ENCODE results near the gene RPL12. TPM values are rescaled to one million over a fixed set of nuclear protein-coding genes. Genes with fewer than 3 reads are reported as not detected.

Gene RPL12
- total and polyA plus RNA-seq, 2 of the 13 experiments (the other 11 are each of a cell fraction or from before 2014, with no cell fraction given): 1,551 to 2,590 TPM

- TF ChIP-seq HINFP (CRISPR knock-in tag; IDR thresholded peaks at IDR 0.05; ENCODE audit: low read depth) (0 out of 2 replicates have a peak, but pooled peaks have one; percentile 55), ZFYVE20 (CRISPR knock-in tag; IDR thresholded peaks at IDR 0.05; ENCODE audit: borderline replicate concordance, low read depth) (no peak), ZNF160 (CRISPR knock-in tag; IDR thresholded peaks at IDR 0.05) (peak; percentile 91), ATAD3A (CRISPR knock-in tag; IDR thresholded peaks at IDR 0.05) (no peak), NPAS2 (CRISPR knock-in tag; IDR thresholded peaks at IDR 0.05; ENCODE audit: borderline replicate concordance) (no peak), ZSCAN31 (CRISPR knock-in tag; IDR thresholded peaks at IDR 0.05; ENCODE audit: low read depth) (peak; percentile 67; the same call in 1 of the 2 replicates), SUZ12 (IDR thresholded peaks at IDR 0.05; ENCODE audit: low read depth, low read length) (0 out of 2 replicates have a peak, but pooled peaks have one; percentile 3), ZNF407 (CRISPR knock-in tag; IDR thresholded peaks at IDR 0.05; ENCODE audit: not compliant biosample characterization) (no peak), ZNF430 (CRISPR knock-in tag; IDR thresholded peaks at IDR 0.05) (peak; percentile 88), RARA (CRISPR knock-in tag; IDR thresholded peaks at IDR 0.05) (peak; percentile 35; the same call in 1 of the 2 replicates), PAWR (CRISPR knock-in tag; IDR thresholded peaks at IDR 0.05; ENCODE audit: borderline replicate concordance) (peak; percentile 88; the same call in 1 of the 2 replicates), GPBP1L1 (CRISPR knock-in tag; IDR thresholded peaks at IDR 0.05) (no peak), GMEB2 (CRISPR knock-in tag; IDR thresholded peaks at IDR 0.05; ENCODE audit: low read depth) (no peak), BCL6 (CRISPR knock-in tag; IDR thresholded peaks at IDR 0.05) (peak; percentile 45), MAFG (CRISPR knock-in tag; IDR thresholded peaks at IDR 0.05) (no peak), TRIM24 (CRISPR knock-in tag; IDR thresholded peaks at IDR 0.05) (no peak)
Measured at GRCh38 chr9:127450830-127451607, at the start of gene RPL12, which contains the start of gene LRSAM1 (continued).

All from HepG2 (cell line).